AG08396 (cell line): ENCODE results near the gene GRIN3B.
"Not testable (repeated sequence)": the region's sequence is repeated elsewhere in the genome, so short reads cannot be mapped to it uniquely, and the experiment has no call there.

Experiments
- DNase-seq: peaks from one replicate; pipeline ENCODE4 v3.0.0; 2012; ENCODE audit warnings: low spot score, mixed read lengths

Gene GRIN3B

DNA sequence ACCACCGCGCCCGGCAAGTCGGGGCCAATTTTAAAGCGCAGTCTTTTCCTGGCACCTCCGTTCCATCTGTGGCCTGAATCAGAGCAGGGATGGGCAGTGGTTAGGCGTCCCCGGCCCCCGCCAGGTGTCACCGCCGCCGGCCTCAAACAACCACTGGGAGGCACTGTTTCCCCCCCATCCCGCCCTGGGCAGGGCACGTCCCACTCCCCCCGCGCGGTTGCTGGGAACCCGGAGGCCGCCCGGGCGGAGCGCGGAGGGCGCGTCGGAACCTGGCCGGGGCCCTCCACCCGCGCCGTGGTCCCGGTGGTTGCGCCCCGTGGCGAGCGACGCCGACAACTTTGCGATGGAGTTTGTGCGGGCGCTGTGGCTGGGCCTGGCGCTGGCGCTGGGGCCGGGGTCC is at the start of gene GRIN3B:
GRIN3B (plus strand) TSS at position 325 of the 400 bp plus-strand sequence; CDS start at position 344, 19 bp downstream.
- peak; percentile 90 for DNase-seq

- no peak for DNase-seq
These were observed 48.1 kb upstream of the GRIN3B start for GRCh38 chr19:952049-952679.

GRCh38 chr19:952680-953444 is 47.4 kb upstream of the GRIN3B start:
- no peak for DNase-seq

- DNase-seq = no peak
These were observed 46.6 kb upstream of the GRIN3B start for GRCh38 chr19:953445-954271.

DNA sequence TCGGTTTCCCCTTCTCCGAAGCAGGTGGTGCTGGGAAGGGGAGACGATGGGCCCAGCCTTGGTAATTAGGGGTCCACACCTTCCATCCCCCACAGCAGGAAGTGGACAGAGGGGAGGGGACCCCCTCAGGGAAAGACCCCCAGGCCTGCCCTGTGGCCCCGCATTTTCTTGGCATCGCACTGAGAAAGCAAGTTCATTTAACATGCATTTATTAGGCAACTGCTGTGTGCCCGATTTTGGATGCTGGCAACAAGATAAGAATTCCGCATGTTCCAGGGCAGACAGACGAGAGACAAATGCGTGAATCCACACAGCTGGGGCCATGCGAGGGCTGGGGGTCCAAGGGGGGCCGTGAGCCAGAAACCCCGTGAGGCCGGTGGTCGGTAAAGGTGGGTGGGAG is 45.9 kb upstream of the GRIN3B start:
- DNase-seq = no peak

DNA sequence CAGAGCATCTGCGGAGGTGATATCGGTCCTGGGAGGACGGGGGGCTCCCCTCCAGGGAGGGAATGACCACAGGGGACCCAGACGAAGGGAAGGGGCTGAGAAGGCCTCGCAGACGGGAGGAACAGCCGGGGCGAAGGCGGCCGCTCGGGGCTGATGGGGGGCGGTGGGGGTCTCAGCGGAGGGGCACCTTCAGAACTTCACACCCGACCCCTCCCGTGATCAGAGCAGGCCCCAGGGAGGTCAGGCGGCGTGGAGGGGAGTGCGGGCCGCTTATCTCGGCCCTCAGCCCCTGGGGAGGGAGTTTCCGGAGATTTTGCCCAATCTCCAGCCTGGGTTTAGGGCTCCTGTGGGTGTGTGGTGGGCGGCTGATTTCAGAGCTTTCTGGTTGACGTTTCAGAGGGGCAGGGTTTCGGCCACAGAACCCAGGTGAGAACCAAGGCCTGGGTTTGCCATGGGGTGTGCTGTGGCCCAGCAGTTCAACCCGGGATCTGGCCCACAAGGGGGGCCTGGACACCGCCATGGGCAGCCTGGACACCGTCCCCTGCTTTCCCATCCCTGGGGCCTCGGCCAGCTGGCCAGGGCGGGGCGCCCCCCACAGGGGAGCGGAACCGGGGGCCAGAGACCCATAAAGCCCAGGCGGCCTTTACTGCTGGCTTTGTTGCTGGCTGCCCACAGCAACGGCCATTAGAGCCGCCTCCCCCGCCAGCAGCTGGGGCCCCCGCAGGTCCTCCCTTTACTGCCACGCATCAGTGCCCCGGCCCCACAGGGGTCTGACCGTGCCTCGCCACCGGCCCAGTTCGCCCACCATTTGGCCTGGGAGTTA is 45.3 kb upstream of the GRIN3B start:
- no peak for DNase-seq

- no peak for DNase-seq
These were observed 44.1 kb upstream of the GRIN3B start for GRCh38 chr19:955803-956765.

- peak; percentile 79 for DNase-seq
These were observed 43.3 kb upstream of the GRIN3B start for GRCh38 chr19:956766-957440.

DNA sequence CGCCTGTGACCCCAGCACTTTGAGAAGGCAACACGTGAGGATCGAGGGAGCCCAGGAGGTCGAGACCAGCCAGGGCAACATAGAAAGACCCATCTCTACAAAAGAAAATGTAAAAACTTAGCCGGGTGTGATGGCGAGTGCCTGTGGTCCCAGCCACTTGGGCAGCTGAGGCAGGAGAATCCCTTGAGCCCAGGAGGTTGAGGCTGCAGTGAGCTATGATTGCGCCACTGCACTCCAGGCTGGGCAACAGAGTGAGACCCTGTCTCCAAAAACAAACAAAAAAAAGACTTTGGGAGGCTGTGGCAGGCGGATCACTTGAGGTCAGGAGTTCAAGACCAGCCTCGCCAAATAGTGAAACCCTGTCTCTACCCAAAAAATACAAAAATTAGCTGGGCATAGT is 42.6 kb upstream of the GRIN3B start:
- not testable (repeated sequence) for DNase-seq

DNA sequence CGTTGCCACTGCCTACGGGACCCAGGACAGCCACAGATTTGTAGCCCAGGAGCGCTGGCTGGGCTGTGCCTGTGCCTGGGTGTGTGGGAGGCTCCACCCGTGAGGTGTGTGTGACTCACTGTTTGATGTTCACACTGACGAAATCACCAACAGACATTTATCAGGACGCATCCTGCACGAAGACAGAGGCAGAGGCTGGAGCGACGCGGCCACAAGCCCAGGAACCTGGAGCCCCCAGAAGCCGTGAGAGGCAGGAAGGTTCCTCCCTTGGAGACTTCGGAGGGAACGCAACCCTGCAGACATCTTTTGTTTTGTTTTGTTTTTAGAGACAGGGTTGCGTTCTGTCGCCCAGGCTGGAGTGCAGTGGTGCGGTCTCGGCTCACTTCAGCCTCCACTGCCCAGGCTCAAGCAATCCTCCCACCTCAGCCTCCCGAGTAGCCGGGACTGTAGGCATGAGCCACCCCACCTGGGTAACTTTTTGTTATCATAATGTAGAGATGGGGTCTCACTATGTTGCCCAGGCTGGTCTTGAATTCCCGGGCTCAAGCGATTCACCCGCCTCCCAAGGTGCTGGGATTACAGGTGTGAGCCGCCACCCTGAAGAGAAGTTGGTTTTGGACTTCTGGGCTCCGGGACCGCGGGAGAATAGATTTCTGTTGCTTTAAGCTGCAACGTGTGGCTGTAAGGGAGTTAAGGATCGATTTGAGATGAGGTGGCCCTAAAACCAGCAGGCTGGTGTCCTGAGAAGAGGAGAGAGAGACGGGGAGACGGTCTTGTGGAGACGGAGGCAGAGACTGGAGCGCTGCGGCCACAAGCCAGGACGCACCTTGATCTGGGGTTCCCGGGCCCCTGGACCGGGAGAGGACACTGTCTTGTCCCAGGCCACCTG is 41.0 kb upstream of the GRIN3B start:
- DNase-seq = no peak

DNA sequence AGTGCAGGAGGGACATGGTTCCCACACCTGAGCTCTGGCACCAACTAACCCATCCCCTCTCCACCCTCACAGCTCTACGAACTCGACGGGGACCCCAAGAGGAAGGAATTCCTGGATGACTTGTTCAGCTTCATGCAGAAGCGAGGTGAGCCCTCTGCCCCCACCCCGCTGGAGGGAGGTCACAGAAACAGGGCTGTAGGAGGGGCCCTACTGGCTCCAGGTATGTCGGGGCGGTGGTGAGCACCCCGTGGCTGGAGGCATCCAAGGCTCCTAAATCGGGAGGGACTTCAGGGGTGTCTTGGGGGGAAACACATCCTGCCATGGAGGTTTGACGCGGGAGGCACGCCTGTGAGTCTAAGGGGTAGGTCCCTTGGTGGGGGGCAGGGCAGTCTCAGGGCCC is 40.2 kb upstream of the GRIN3B start:
- no peak for DNase-seq

DNA sequence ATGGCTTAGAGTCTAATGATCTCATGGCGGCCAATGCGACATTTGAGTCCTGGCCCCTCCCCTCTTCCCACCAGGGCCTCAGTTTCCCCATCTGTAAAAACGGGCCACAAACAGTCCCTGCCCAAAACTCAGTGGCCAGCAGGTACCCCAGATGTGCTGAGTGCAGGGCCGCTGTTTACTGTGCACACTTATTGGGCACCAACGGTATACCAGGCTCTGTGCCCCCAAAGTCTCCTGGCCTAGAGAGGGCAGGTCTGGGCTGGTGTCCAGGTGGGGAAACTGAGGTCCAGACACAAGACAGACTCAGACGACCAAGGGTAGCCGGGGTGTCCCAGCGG is 39.6 kb upstream of the GRIN3B start:
- no peak for DNase-seq

DNA sequence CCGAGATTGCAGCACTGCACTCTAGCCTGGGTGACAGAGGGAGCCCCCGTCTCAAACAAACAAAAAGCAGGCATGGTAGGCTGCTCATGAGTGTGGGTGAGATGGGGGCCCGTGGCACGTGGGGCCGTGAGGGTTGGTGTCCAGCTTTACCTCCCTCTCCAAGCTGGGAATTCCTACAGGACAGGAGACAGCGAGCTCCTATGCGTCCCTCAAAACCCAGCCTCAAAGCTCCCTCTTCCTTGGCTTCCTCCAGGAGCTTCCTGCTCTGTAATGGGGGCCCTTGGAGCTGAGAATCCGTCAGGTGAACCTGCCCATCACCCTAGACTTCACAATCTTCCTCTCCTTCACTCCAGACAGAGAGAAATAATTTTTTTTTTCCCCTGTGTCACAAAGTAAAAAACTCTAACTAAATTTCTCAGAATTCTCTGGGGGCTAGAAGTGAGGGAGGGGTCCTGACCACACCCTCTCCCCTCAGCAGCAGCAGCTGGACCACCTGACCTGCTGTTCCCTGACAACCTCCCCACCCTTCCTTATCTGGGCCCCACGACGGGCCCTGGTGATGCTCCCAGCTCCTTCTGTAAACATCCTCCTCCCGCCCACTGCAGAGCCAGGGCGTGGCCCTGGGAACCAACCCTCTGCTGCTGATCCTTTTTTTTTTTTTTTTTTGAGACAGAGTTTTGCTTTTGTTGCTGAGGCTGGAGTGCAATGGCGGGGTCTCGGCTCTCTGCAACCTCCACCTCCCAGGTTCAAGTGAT is 38.2 kb upstream of the GRIN3B start:
- peak; percentile 90 for DNase-seq

- DNase-seq = no peak
These were observed 37.4 kb upstream of the GRIN3B start for GRCh38 chr19:962683-963400.

DNA sequence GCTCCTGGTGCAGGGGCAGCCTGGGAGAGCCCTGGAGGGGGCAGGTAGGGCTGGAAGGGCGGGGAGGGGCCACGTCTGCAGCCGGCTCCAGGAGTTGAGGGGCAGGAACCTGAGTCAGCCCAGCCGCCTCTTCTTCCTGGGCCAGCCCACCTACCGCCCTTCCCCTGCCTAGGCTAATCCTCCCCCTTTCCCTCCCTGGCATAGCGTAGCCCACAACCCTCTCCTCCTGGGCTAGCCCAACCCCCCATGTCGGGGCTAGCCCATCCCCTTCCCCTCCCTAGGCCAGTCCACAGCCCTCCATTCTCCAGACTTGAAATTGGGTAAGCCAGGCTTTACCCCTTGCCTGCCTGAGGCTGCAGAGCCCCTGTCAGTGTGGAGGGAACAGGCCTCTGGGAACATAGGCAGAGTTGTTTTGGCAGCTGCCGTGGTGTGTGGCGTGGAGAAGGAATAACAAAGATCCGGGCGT is 36.7 kb upstream of the GRIN3B start:
- DNase-seq = no peak

GRCh38 chr19:964116-964520 is 36.1 kb upstream of the GRIN3B start:
- DNase-seq = no peak
